ENCODE data around the gene GABRB3. TPM values are rescaled to one million over a fixed set of nuclear protein-coding genes. Genes with fewer than 3 reads are reported as not detected.

Gene GABRB3
- total RNA-seq, 1 experiment from 2014 or later = 0.13 TPM

GRCh38 chr15:26598704-26599103, 174.2 kb downstream of the GABRB3 start:
- Histone ChIP-seq H3K27me3 (ENCODE audit: control insufficient read depth, insufficient read depth, low read length) (no peaks in the 10 kb centered on the region), H3K27ac (ENCODE audit: low read length) (no peak overlapping the region), H3K4me3 (ENCODE audit: low read depth in 2 of 2, low read length in 2 of 2) (no peak overlapping the region), H3K9me3 (ENCODE audit: control insufficient read depth, insufficient read depth, low read depth, low read length) (no peaks in the 10 kb centered on the region), H3K36me3 (ENCODE audit: control insufficient read depth, insufficient read depth, low read length) (no peaks in the 10 kb centered on the region), H3K4me1 (ENCODE audit: control insufficient read depth, insufficient read depth, low read length) (no peaks in the 10 kb centered on the region)
- CTCF ChIA-PET = no interaction called here
- in situ Hi-C loops (cut with HindIII; ENCODE audit: low pct_unique_long_range_greater_than_20kb, low sequenced_read_pairs) (no loop called here), intact Hi-C loops (cut with micrococcal nuclease; ENCODE audit: unreplicated experiment) (no loop called here)
- DNase-seq (ENCODE audit: low read depth, low spot score) (no peak), ATAC-seq (no peak)
- POLR2A ChIA-PET = no interaction called here
- no peak for TF ChIP-seq SIN3A (IDR thresholded peaks at IDR 0.05; ENCODE audit: borderline replicate concordance, insufficient read depth, low read depth, low read length)
- TF ChIP-seq CTCF (IDR thresholded peaks at IDR 0.05) = no peak
- no peak for TF ChIP-seq REST (IDR thresholded peaks at IDR 0.05; ENCODE audit: insufficient read depth in 1 of 2, low read depth in 2 of 2, low read length in 1 of 2)
- no peak for TF ChIP-seq TCF7L2 (IDR thresholded peaks at IDR 0.05; ENCODE audit: low read depth, low read length)
- TF ChIP-seq POLR2AphosphoS5 (IDR thresholded peaks at IDR 0.05; ENCODE audit: low read depth, low read length) = no peak
- BruUV-seq (replicated peaks) = no TSS peak

GRCh38 chr15:26595611-26596010, 177.3 kb downstream of the GABRB3 start:
- H3K27me3 ChIP-seq (ENCODE audit: control insufficient read depth, insufficient read depth, low read length) = no peaks in the 10 kb centered on the region
- in situ Hi-C loops (cut with HindIII; ENCODE audit: low pct_unique_long_range_greater_than_20kb, low sequenced_read_pairs) (no loop called here), intact Hi-C loops (cut with micrococcal nuclease; ENCODE audit: unreplicated experiment) (no loop called here)
- ATAC-seq (no peak), DNase-seq (ENCODE audit: low read depth, low spot score) (no peak)
- H3K36me3 ChIP-seq (ENCODE audit: control insufficient read depth, insufficient read depth, low read length) = no peaks in the 10 kb centered on the region
- POLR2A ChIA-PET = no interaction called here
- H3K27ac ChIP-seq (ENCODE audit: low read length) = no peak overlapping the region
- no peak overlapping the region for H3K4me3 ChIP-seq (ENCODE audit: low read depth in 2 of 2, low read length in 2 of 2)
- H3K4me1 ChIP-seq (ENCODE audit: control insufficient read depth, insufficient read depth, low read length) = no peaks in the 10 kb centered on the region
- H3K9me3 ChIP-seq (ENCODE audit: control insufficient read depth, insufficient read depth, low read depth, low read length) = no peaks in the 10 kb centered on the region
- CTCF ChIA-PET = no interaction called here
- TF ChIP-seq TCF7L2 (IDR thresholded peaks at IDR 0.05; ENCODE audit: low read depth, low read length) (no peak), SIN3A (IDR thresholded peaks at IDR 0.05; ENCODE audit: borderline replicate concordance, insufficient read depth, low read depth, low read length) (no peak), CTCF (IDR thresholded peaks at IDR 0.05) (no peak), POLR2AphosphoS5 (IDR thresholded peaks at IDR 0.05; ENCODE audit: low read depth, low read length) (no peak), REST (IDR thresholded peaks at IDR 0.05; ENCODE audit: insufficient read depth in 1 of 2, low read depth in 2 of 2, low read length in 1 of 2) (no peak)
- BruUV-seq (replicated peaks) = no TSS peak

Data from Panc1 (cell line).